Measurements from ENCODE around the gene SPG11.
"Not testable (repeated sequence)": the region's sequence is repeated elsewhere in the genome, so short reads cannot be mapped to it uniquely, and the experiment has no call there.

Gene SPG11

DNA sequence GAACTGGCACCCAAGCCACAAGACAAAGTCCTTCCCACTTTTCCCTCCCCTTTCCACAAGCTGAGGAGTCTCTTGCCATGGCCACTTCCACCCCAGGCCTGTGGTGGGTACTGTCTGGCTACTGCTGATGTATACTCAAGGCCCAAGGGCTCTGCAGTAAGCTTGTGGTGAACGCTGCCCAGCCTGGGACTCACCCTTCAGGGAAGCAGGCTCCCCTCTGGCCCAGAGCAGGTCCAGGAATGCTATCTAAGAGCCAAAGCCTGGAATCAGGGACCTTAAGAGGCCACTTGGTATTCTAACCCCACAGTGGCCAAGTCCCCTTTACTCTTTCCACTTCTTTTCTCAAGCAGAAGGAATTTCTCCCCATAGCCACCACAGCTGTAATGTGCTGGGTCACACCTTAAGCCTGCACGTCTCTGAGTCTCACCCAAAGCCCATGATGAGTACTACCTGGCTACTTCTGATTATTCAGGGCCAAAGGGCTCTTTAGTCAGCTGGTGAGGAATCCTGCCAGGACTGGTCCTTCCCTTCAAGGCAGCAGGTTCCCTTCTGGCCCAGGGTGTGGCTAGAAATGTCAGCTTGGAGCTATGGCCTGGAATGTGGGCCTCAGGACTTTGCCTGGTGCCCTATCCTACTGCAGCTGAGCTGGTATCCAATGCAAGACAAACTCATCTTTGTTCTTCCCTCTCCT, 43.6 kb upstream of the SPG11 start:
- DNase-seq (ENCODE audit: extremely low read depth, low read depth): no peak
- TF ChIP-seq, protein P1, sequence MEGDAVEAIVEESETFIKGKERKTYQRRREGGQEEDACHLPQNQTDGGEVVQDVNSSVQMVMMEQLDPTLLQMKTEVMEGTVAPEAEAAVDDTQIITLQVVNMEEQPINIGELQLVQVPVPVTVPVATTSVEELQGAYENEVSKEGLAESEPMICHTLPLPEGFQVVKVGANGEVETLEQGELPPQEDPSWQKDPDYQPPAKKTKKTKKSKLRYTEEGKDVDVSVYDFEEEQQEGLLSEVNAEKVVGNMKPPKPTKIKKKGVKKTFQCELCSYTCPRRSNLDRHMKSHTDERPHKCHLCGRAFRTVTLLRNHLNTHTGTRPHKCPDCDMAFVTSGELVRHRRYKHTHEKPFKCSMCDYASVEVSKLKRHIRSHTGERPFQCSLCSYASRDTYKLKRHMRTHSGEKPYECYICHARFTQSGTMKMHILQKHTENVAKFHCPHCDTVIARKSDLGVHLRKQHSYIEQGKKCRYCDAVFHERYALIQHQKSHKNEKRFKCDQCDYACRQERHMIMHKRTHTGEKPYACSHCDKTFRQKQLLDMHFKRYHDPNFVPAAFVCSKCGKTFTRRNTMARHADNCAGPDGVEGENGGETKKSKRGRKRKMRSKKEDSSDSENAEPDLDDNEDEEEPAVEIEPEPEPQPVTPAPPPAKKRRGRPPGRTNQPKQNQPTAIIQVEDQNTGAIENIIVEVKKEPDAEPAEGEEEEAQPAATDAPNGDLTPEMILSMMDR (IDR thresholded peaks at IDR 0.05; ENCODE audit: low read depth, low read length): no peak

DNA sequence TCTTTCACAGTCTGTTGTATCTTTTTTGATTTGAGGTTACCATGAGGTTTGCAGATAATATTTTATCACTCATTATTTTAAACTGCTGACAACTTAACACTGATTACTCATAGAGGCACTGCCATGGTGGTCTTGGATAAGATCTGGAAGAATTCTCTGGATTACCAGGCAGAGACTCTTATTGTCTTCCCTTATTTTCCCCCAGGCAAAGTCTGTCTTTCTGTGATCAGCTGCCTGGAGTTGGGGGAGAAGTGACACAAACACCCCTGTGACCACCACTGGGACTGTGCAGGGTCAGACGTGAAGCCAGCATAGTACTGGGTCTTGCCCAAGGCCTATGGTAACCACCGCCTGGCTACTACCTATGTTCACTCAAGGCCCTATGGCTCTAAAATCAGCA, 42.9 kb upstream of the SPG11 start:
- TF ChIP-seq, protein P1 (IDR thresholded peaks at IDR 0.05; ENCODE audit: low read depth, low read length): no peak
- DNase-seq (ENCODE audit: extremely low read depth, low read depth): no peak

DNA sequence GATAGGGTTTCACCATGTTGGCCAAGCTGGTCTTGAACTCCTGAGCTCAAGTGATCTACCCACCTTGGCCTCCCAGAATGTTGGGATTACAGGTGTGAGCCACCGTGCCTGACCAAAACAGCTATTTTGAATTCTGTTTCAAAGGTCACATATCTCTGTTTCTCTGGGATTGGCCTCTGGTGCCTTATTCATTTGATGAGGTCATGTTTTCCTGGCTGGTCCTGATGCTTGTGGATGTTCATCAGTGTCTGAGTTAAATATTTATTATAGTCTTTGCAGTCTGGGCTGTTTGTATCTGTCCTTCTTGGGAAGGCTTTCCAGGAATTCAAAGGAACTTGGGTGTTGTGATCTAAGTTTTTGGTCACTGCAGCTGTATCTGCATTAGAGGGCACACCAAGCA, 42.5 kb upstream of the SPG11 start:
- TF ChIP-seq, protein P1 (IDR thresholded peaks at IDR 0.05; ENCODE audit: low read depth, low read length): no peak
- DNase-seq (ENCODE audit: extremely low read depth, low read depth): no peak

DNA sequence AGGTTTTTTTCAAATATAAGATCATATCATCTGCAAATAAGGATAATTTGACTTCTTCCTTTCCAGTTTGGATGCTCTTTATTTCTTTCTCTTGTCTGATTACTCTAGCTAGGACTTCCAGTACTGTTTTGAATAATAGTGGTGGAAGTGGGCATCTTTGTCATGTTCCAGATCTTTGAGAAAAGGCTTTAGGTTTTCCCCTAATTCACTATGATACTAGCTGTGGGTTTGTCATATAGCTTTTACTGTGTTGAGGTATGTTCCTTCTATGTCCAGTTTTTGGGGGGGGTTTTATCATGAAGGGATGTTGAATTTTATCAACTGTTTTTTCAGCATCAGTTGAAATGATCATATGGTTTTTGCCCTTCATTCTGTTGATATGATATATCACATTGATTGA, 37.2 kb upstream of the SPG11 start:
- not testable (repeated sequence) for DNase-seq (ENCODE audit: extremely low read depth, low read depth)

DNA sequence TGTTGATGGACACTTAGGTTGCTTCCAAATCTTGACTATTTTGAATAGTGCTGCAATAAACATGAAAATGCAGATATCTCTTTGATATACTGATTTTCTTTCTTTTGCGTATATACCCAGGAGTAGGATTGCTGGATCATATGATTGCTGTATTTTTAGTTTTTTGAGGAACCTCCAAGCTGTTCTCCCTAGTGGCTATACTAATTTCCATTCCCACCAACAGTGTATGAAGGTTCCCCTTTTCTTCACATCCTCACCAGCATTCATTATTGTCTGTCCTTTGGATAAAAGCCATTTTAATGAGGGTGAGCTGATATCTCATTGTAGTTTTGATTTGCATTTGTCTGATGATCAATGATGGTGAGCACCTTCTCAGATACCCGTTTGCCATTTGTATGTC, 35.2 kb upstream of the SPG11 start:
- TF ChIP-seq, protein P1 (IDR thresholded peaks at IDR 0.05; ENCODE audit: low read depth, low read length): no peak
- no peak for DNase-seq (ENCODE audit: extremely low read depth, low read depth)

DNA sequence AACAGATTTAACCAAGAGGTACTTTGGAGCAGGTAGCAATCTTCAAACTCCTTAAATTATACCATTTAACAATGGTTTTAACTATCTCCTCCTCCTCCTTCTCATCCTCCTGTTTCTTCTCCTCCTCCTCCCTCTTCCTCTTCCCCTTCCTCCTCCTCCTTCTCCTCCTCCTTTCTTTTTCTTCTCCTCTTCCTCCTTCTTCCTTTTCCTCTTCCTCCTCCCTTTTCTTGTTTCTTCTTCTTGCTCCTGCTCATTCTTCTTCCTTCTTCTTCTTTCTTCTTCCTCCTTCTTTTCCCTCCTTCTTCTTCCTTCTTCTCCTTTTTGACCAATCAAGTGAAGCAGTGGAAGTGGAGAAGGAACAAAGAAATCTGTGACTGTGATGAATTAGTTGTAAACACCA, 33.6 kb upstream of the SPG11 start:
- TF ChIP-seq, protein P1 (IDR thresholded peaks at IDR 0.05; ENCODE audit: low read depth, low read length): no peak
- DNase-seq (ENCODE audit: extremely low read depth, low read depth): no peak

DNA sequence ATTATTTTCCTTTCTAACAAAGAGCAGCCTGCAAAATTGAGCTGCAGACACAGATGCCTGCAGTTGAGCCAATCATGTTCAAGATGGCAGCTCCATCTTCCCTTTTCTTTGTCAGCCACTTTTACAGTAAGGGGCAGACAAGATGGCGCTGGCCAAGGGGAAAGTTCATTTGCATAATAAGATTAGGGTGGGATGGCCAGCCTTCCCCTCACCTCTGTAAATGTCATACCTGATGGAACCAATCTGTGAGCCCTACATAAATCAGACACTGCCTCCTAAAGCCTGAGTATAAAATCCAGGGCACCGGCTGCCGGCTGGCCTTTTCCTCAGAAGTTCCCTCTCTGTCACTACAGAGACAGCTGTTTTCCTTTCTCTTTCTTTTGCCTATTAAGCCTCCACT, 31.8 kb upstream of the SPG11 start:
- TF ChIP-seq, protein P1 (IDR thresholded peaks at IDR 0.05; ENCODE audit: low read depth, low read length): no peak
- DNase-seq (ENCODE audit: extremely low read depth, low read depth): no peak

DNA sequence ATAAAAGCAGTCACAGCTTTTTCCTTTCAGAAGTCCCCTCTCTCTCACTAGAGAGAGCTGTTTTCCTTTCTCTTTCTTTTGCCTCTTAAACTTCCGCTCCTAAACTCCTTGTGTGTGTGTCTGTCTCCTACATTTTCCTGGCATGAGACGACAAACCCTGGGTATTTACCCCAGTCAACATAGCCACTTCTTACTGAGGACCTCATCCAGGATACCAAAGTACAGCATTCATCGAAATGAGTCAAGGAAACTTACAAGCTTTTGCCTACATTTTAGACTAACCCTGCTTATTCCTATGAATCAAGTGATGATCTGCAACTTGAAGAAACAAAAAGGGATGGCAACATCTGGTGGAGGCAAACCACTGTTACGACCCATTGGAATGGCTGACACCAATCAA, 31.0 kb upstream of the SPG11 start:
- TF ChIP-seq, protein P1 (IDR thresholded peaks at IDR 0.05; ENCODE audit: low read depth, low read length): no peak
- DNase-seq (ENCODE audit: extremely low read depth, low read depth): no peak
